Jurkat, Clone E6-1 (cell line): Measurements from ENCODE around the gene SLC45A2.
"Not testable (repeated sequence)": the region's sequence is repeated elsewhere in the genome, so short reads cannot be mapped to it uniquely, and the experiment has no call there.

Experiments
- DNase-seq: peaks from one replicate; pipeline ENCODE4 v3.0.0-alpha.2; 2011; ENCODE audit warnings: low read depth, low spot score
- H3K4me3 ChIP-seq: 2 replicates; pipeline ENCODE4 v1.5.1; 2011; ENCODE audit warnings: mild to moderate bottlenecking, low read length, control low read depth, moderate library complexity

Gene SLC45A2

GRCh38 chr5:33936004-33936380 is 48.5 kb downstream of the SLC45A2 start:
- no peak overlapping the region for H3K4me3 ChIP-seq
- DNase-seq, result peak; percentile 30

DNA sequence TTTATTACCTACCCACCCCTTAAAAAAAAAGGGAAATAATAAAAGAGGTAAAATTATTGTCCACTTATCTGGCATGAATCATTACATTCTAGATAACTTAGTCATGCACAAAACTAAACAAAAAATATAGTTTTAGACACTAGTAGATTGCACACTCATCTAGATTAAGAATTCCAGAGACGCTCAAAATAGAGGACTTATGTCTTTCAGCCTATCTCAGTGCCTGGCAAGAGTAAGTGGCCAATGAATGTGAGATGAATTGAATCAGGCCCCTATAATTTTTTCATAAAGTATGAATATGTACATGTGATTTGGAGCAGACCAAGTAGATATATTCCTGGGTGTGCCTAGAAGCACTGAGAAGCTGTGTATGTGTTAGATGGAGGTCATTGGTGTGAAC is 50.3 kb downstream of the SLC45A2 start:
- DNase-seq, result no peak
- H3K4me3 ChIP-seq, result no peak overlapping the region

DNA sequence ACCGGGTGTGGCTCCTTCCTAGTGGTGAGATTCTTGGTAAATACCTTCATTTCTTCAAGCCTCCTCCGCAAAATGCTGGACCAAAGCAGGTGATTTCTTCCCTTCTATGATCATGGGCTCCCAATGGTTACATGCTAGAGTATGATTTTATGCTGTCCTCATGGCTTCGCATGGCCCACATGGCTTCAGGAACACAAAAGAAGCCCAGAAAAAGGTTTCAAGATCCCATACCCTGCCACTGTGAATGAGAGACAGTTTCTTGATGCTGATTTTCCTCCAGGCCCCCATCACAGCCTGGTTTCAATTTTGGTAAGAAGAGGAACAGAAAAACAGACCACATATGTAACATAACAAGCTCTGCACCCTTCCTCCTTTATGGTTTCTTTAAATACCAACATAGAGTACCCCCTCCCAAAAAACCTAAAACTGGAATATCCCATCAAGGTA is 50.7 kb downstream of the SLC45A2 start:
- no peak for DNase-seq

DNA sequence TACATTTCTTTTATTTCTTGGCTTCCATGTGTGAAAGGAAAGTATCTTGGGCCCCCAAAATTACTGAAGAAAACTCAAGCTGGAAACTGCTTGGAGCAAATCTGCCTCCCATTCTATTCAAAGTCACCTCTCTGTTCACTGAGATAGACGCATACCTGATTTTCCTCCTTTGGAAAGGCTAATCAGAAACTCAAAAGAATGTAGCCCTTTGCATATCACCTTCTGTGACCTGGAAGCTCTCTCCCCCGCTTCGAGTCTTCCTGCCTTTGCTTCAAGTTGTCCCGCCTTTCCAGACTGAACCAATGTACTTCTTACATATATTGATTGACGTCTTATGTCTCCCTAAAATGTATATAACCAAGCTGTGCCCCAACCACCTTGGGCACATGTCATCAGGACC is 53.4 kb downstream of the SLC45A2 start:
- H3K4me3 ChIP-seq, result no peak overlapping the region
- no peak for DNase-seq

More for the DNA sequence above, 50.7 kb downstream of the SLC45A2 start:
- H3K4me3 ChIP-seq, result no peak overlapping the region

DNA sequence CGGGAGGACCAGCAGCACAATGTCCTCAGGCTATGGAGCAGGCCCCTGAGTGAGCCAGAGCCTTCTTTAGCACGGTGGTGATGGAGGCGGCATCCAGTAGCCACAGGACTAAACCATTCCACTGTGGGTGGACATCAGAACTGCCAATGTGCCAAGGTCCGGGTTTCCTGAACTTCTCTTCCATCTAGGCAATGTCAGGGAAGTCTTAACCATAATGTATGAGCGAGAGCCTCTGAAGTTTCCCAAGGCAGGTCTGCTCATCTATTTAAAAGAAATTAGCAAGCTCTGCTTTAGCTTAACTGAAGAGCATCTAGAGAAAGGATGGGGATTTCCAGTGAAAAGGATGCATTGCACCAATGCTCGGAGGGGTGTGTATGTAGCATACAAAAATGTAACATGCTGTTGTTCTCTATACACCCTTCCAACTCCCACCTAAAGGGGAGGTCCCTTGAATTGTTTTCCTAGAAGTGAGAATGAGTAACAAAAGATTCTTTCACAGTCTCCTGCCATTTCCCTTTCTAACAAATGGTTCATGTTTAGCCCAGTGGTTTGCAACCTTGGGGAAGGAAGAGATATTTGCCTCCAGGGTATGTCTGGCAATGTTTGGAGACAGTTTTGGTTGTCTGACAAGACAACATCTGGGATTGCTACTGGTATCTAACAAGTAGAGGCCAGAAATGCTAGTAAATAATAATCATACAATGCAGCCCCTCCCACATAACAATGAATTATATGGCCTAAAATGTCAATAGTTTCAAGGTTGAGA is 54.4 kb downstream of the SLC45A2 start:
- H3K4me3 ChIP-seq, result no peak overlapping the region

GRCh38 chr5:33928283-33928682 is 56.2 kb downstream of the SLC45A2 start:
- no peak overlapping the region for H3K4me3 ChIP-seq
- no peak for DNase-seq

More for the DNA sequence above, 54.4 kb downstream of the SLC45A2 start:
- no peak for DNase-seq

DNA sequence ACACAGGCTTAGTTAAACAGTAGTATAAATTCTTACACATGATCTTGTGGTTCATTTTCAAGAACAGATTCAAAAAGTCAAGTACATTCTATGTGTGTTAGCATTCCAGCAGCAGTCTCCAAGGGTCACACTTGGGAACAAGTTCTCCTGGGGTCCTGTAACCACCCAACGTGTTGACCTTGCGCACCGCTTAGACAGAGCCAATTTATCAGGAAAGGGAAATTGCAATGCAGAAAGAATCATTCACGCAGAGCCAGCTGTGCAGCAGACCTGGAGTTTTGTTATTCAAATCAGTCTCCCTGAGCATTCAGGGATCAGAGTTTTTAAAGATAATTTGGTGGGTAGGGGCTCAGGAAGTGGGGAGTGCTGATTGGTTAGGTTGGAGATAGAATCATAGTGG is 56.8 kb downstream of the SLC45A2 start:
- no peak for DNase-seq
- H3K4me3 ChIP-seq, result no peak overlapping the region

DNA sequence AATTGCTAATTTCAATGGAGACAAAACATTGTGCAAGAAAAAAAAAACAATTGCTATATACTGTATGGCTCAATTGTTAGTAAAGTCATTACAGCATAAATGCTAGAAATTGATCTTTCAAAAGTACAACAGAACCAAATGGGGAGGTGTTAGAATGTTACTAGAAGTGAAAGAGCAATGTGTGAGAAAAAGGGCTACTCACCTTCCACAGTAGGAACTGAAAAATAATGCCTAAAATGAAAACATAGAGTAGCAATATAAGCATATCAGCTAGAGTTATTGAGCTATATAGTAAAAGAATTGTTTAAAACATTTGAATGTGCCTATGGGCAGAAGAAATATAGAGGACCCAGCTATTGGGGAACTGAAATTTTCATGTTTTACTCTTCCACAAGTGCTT is 59.2 kb downstream of the SLC45A2 start:
- no peak overlapping the region for H3K4me3 ChIP-seq
- no peak for DNase-seq

- no peak for DNase-seq
- H3K4me3 ChIP-seq, result no peak overlapping the region
Measured at GRCh38 chr5:33921002-33921401, 63.5 kb downstream of the SLC45A2 start.

- not testable (repeated sequence) for DNase-seq, H3K4me3 ChIP-seq
Measured at GRCh38 chr5:33914844-33915243, 69.6 kb downstream of the SLC45A2 start.

GRCh38 chr5:33906248-33906647 is 78.2 kb downstream of the SLC45A2 start:
- not testable (repeated sequence) for H3K4me3 ChIP-seq, DNase-seq

DNA sequence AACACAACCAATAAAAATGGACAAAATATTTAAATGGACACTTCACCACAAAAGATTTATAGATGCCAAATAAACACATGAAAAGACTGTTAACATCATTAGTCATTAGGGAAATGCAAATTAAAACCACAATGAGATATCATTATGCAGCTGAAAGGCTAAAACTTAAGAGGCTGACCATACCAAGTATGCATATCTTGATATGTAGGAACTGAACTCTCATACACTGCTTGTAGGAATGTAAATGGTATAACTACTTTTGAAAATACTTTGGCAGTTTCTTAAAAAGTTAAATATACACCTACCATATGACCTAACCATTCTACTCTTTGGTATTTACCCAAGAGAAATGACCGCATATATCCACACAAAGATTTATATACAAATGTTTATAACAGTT is 79.1 kb downstream of the SLC45A2 start:
- DNase-seq, result no peak
- H3K4me3 ChIP-seq, result no peak overlapping the region

GRCh38 chr5:33903118-33903517 is 81.4 kb downstream of the SLC45A2 start:
- no peak overlapping the region for H3K4me3 ChIP-seq
- no peak for DNase-seq

DNA sequence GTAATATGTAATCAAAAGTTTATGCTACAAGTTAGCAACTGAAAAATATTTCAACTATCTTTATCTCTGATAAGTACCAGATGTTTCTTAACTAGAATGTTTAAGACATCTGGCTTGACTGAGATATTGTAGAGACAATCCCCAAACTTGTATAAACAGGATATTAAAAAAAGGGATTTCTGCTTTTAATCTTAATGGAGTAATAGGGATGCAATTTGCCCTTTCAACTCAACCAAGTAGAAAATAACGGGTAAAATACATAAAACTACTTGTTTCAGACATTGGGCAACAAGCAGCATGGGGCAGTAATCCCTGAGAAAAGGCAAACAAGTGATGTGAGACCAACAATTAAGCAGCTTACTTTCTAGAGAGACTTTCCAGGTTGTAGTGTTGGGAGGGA is 83.3 kb downstream of the SLC45A2 start:
- no peak for DNase-seq
- no peak overlapping the region for H3K4me3 ChIP-seq
